Thyroid gland (tissue), 4 donors: ENCODE data around the gene MARVELD2. TPM values are rescaled to one million over a fixed set of nuclear protein-coding genes. Genes with fewer than 3 reads are reported as not detected.
"Not testable (repeated sequence)": the region's sequence is repeated elsewhere in the genome, so short reads cannot be mapped to it uniquely, and the experiment has no call there.

Experiments
- DNase-seq, 2 donors: peaks; one replicate each; pipeline ENCODE4 v3.0.0-alpha.2; 2019
- H3K27ac ChIP-seq, 3 donors: fragments of 200-600 bp; sonication (generic); 1 replicate in 2 of 3; 2 replicates in 1 of 3; pipeline ENCODE4 v1.5.1; 2016 to 2019; ENCODE audit warnings: mild to moderate bottlenecking in 1 of 3, moderate library complexity in 1 of 3
- H3K27me3 ChIP-seq: fragments of 200-600 bp; sonication (generic); one replicate; pipeline ENCODE4 v1.5.1; 2019
- H3K36me3 ChIP-seq, 2 donors: fragments of 200-600 bp; sonication (generic); one replicate each; pipeline ENCODE4 v1.5.1; 2016 to 2019
- H3K4me1 ChIP-seq, 2 donors: fragments of 200-600 bp; sonication (generic); one replicate each; pipeline ENCODE4 v1.5.1; 2017 to 2019
- H3K4me3 ChIP-seq, 3 donors: fragments of 200-600 bp; sonication (generic); replicated peaks in 1 of 3; 1 replicate in 2 of 3; 2 replicates in 1 of 3; pipeline ENCODE4 v1.5.1; 2016; ENCODE audit warnings: mild to moderate bottlenecking in 1 of 3
- H3K9me3 ChIP-seq: fragments of 200-600 bp; sonication (generic); one replicate; pipeline ENCODE4 v1.5.1; 2017
- POLR2A ChIP-seq, 2 donors: fragments of 450-650 bp; IDR thresholded peaks; one replicate each; pipeline ENCODE4 v1.6.1; 2017; ENCODE audit warnings: antibody characterized with exemption in 2 of 2, mild to moderate bottlenecking in 2 of 2, moderate library complexity in 1 of 2
- WGBS, 2 donors: methylation state at CpG; one replicate each; pipeline ENCODE4 v1.1.5; 2017; 5-methylcytosine and 5-hydroxymethylcytosine counted together
- intact Hi-C: fragments of 100-400 bp; cut with DNase I; formaldehyde crosslinking; loops from one replicate; pipeline ENCODE4 v1.15.1; 2023
- total RNA-seq, 4 donors: library from RNA; depleted of rRNA; stranded (reverse); fragments of >200 nt; gene quantifications; one replicate each; pipeline ENCODE4 v1.2.3, GENCODE V29; 2016
- TF ChIP-seq, protein P1 (sequence below), 6 experiments: fragments of 200-600 bp in 3 of 6; fragments of 450-650 bp in 3 of 6; sonication (generic) in 3 of 6; IDR thresholded peaks; one replicate each; pipeline ENCODE4 v1.5.1; 2016 to 2019; ENCODE audit warnings: antibody characterized with exemption in 6 of 6, mild to moderate bottlenecking in 2 of 6, inconsistent platforms in 1 of 6, moderate library complexity in 1 of 6

Gene MARVELD2
- total RNA-seq, 4 donors from 2014 or later: 61.8 to 100 (median 81.9) TPM

DNA sequence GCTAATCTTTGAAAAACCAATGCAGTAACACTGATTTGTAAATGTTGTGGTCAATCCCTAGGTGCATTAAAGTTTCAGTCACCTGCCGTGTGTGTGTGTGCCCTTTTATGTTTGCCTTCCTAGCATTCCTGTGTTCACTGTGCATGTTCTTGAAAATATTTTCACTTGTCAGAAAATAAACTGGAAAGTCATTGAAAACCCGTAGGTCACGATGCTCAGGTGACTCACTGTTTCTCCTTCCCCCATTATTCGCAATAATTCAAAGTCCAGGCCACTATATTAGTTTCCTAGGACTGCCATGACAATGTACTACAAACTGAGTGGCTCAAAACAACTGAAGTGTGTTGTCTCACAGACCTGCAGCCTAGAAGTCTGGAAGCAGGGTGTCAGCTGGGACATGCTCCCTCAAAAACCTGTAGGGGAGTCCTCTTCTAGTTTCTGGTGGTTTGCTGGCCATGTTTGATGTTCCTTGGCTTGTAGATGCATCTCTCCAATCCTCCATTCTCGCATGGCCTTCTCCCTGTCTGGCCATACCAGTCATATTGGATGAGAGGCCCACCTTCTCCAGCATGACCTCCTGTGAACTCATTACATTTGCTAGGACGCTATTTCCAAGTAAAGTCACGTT, 29.3 kb downstream of the MARVELD2 start:
- 63 to 69% methylated on average over 7 of the region's 7 CpGs for WGBS, 2 donors
- intact Hi-C loops: no loop called here
- DNase-seq: peak; percentile 61 to 66
- Histone ChIP-seq H3K27ac (peak overlapping the region; percentile 77 to 95 (median 88)), H3K27me3 (no peaks in the 10 kb centered on the region), H3K4me3 (no peak overlapping the region), H3K9me3 (no peaks in the 10 kb centered on the region), H3K4me1 (peaks cover 17 to 24% of the 10 kb centered on the region in 2 donors), H3K36me3 (peaks cover 5% of the 10 kb centered on the region in 2 donors)
- TF ChIP-seq, protein P1, sequence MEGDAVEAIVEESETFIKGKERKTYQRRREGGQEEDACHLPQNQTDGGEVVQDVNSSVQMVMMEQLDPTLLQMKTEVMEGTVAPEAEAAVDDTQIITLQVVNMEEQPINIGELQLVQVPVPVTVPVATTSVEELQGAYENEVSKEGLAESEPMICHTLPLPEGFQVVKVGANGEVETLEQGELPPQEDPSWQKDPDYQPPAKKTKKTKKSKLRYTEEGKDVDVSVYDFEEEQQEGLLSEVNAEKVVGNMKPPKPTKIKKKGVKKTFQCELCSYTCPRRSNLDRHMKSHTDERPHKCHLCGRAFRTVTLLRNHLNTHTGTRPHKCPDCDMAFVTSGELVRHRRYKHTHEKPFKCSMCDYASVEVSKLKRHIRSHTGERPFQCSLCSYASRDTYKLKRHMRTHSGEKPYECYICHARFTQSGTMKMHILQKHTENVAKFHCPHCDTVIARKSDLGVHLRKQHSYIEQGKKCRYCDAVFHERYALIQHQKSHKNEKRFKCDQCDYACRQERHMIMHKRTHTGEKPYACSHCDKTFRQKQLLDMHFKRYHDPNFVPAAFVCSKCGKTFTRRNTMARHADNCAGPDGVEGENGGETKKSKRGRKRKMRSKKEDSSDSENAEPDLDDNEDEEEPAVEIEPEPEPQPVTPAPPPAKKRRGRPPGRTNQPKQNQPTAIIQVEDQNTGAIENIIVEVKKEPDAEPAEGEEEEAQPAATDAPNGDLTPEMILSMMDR (IDR thresholded peaks at IDR 0.05): no peak
- peak in 1 of 2 donors; percentile 45 for TF ChIP-seq POLR2A (IDR thresholded peaks at IDR 0.05)

DNA sequence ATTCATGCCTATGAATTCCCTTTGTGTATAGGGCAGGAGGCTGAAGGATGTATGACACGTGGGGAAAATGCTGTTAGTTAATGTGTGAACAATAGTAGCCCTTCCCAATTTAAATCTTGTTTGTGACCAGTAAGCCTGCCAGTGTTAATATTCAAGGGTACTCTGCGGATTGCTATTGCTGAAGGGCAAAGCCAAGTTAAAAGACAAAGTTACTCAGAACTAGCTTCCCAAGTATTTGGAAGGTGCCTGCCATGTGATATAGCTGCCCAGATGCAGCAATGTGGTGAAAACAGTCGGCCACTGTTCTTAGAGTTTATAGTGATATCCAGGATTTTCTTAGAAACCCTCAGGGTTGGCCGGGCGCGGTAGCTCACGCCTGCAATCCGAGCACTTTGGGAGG, 34.6 kb downstream of the MARVELD2 start:
- intact Hi-C loops: no loop called here
- 93 to 96% methylated on average over 8 of the region's 8 CpGs for WGBS, 2 donors
- peaks cover 10 to 16% of the 10 kb centered on the region in 2 donors for H3K4me1 ChIP-seq
- no peak for TF ChIP-seq POLR2A (IDR thresholded peaks at IDR 0.05)
- TF ChIP-seq, protein P1 (IDR thresholded peaks at IDR 0.05): no peak
- no peak overlapping the region for H3K4me3 ChIP-seq
- no peak for DNase-seq
- no peak overlapping the region for H3K27ac ChIP-seq
- no peaks in the 10 kb centered on the region for H3K27me3 ChIP-seq
- H3K36me3 ChIP-seq: no peaks in the 10 kb centered on the region
- H3K9me3 ChIP-seq: no peaks in the 10 kb centered on the region

- Histone ChIP-seq H3K27ac (no peak overlapping the region), H3K36me3 (no peaks in the 10 kb centered on the region), H3K4me1 (peaks cover 4 to 15% of the 10 kb centered on the region in 2 donors), H3K9me3 (no peaks in the 10 kb centered on the region), H3K4me3 (no peak overlapping the region), H3K27me3 (no peaks in the 10 kb centered on the region)
- intact Hi-C loops: no loop called here
- DNase-seq: no peak
- 91 to 92% methylated on average over 1 of the region's 1 CpG for WGBS, 2 donors
- TF ChIP-seq POLR2A (IDR thresholded peaks at IDR 0.05): no peak
- TF ChIP-seq, protein P1 (IDR thresholded peaks at IDR 0.05): no peak
Observed at GRCh38 chr5:69450116-69450515, 35.2 kb downstream of the MARVELD2 start.

DNA sequence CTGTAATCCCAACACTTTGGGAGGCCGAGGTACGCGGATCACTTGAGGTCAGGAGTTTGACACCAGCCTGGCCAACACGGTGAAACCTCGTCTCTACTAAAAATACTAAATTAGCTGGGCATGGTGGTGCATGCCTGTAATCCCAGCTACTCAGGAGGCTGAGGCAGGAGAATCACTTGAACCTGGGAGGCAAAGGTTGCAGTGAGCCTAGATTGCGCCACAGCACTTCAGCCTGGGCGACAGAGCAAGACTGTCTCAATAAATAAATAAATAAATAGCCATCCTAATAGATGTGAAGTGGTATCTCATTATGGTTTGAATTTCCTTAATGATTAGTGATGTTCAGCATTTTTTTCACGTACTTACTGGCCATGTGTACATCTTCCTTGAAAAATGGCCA, 35.6 kb downstream of the MARVELD2 start:
- intact Hi-C loops, H3K27me3 ChIP-seq, H3K9me3 ChIP-seq, DNase-seq, H3K27ac ChIP-seq, H3K36me3 ChIP-seq, H3K4me3 ChIP-seq: not testable (repeated sequence)
- 94 to 95% methylated on average over 8 of the region's 8 CpGs for WGBS, 2 donors
- H3K4me1 ChIP-seq: peaks cover 4 to 11% of the 10 kb centered on the region in 2 donors

- H3K27me3 ChIP-seq: no peaks in the 10 kb centered on the region
- intact Hi-C loops: no loop called here
- H3K36me3 ChIP-seq: no peaks in the 10 kb centered on the region
- peaks cover 4 to 8% of the 10 kb centered on the region in 2 donors for H3K4me1 ChIP-seq
- H3K9me3 ChIP-seq: no peaks in the 10 kb centered on the region
- no peak for DNase-seq
- WGBS, 2 donors: 87 to 88% methylated on average over 4 of the region's 4 CpGs
- no peak overlapping the region for H3K4me3 ChIP-seq
- TF ChIP-seq POLR2A (IDR thresholded peaks at IDR 0.05): no peak
- TF ChIP-seq, protein P1 (IDR thresholded peaks at IDR 0.05): no peak
- H3K27ac ChIP-seq: no peak overlapping the region
Observed at GRCh38 chr5:69451941-69452647, 37.2 kb downstream of the MARVELD2 start.

DNA sequence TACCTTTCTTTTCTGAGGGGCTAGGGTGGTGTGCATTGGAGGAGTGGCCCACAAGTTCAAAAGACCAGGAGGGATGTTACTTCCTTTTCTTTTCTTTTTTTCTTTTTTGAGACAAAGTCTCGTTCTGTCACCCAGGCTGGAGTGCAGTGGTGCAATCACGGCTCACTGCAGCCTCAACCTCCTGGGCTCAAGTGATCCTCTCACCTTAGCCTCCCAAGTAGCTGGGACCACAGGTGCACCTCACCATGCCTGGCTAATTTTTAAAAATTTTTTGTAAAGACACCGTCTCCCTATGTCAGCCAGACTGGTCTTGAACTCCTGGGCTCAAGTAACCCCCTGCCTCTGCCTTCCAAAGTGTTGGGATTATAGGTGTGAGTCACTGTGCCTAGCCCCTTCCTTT, 38.6 kb downstream of the MARVELD2 start:
- H3K27ac ChIP-seq, DNase-seq, H3K36me3 ChIP-seq, intact Hi-C loops, H3K9me3 ChIP-seq, H3K27me3 ChIP-seq, H3K4me1 ChIP-seq, H3K4me3 ChIP-seq: not testable (repeated sequence)
- 94 to 99% methylated on average over 3 of the region's 3 CpGs for WGBS, 2 donors
